Mesendoderm (in vitro differentiated cells): ENCODE results near the gene ECE1.
A peak's percentile ranks its signal among the peaks of the same experiment; 100 is the strongest.

Experiments used
- DNase-seq: peaks from one replicate; pipeline ENCODE4 v3.0.0; 2013
- H2AK5ac ChIP-seq: 2 replicates; pipeline ENCODE4 v1.6.1; 2013; ENCODE audit warnings: low read length, inconsistent platforms
- H2BK120ac ChIP-seq: 2 replicates; pipeline ENCODE4 v1.6.1; 2013; ENCODE audit warnings: low read depth, mild to moderate bottlenecking, low read length, moderate library complexity, mixed read lengths
- H2BK15ac ChIP-seq: replicated peaks from 2 replicates; pipeline ENCODE4 v1.6.1; 2013; ENCODE audit warnings: low read depth, mild to moderate bottlenecking, moderate library complexity
- H2BK5ac ChIP-seq: 2 replicates; pipeline ENCODE4 v1.6.1; 2013; ENCODE audit warnings: low read length, inconsistent platforms
- H3K18ac ChIP-seq: 2 replicates; pipeline ENCODE4 v1.6.1; 2013; ENCODE audit warnings: mild to moderate bottlenecking, low read length, mixed read lengths
- H3K23ac ChIP-seq: one replicate; pipeline ENCODE4 v1.6.1; 2013; ENCODE audit warnings: low read length
- H3K27ac ChIP-seq: 2 replicates; pipeline ENCODE4 v1.5.1; 2013; ENCODE audit warnings: low read depth, mild to moderate bottlenecking, inconsistent platforms, low read length, moderate library complexity
- H3K27me3 ChIP-seq: 2 replicates; pipeline ENCODE4 v1.6.1; 2013; ENCODE audit warnings: low read length, control low read depth, mild to moderate bottlenecking, inconsistent platforms; ENCODE audit not compliant: insufficient read depth, poor library complexity
- H3K36me3 ChIP-seq: 2 replicates; pipeline ENCODE4 v1.6.1; 2013; ENCODE audit warnings: low read length, inconsistent platforms; ENCODE audit not compliant: control insufficient read depth, insufficient read depth
- H3K4ac ChIP-seq: one replicate; pipeline ENCODE4 v1.6.1; 2013; ENCODE audit warnings: low read depth, mild to moderate bottlenecking, low read length, moderate library complexity
- H3K4me1 ChIP-seq: 2 replicates; pipeline ENCODE4 v1.6.1; 2013; ENCODE audit warnings: low read depth, low read length, inconsistent platforms; ENCODE audit not compliant: control insufficient read depth
- H3K4me2 ChIP-seq: 2 replicates; pipeline ENCODE4 v1.6.1; 2013; ENCODE audit warnings: low read length
- H3K4me3 ChIP-seq: 2 replicates; pipeline ENCODE4 v1.5.1; 2013; ENCODE audit warnings: mild to moderate bottlenecking, low read length
- H3K56ac ChIP-seq: one replicate; pipeline ENCODE4 v1.6.1; 2013; ENCODE audit warnings: low read length
- H3K79me1 ChIP-seq: 2 replicates; pipeline ENCODE4 v1.6.1; 2013; ENCODE audit warnings: low read length, inconsistent platforms
- H3K79me2 ChIP-seq: 2 replicates; pipeline ENCODE4 v1.6.1; 2013; ENCODE audit warnings: mild to moderate bottlenecking, low read length; ENCODE audit not compliant: control insufficient read depth, insufficient read depth
- H3K9ac ChIP-seq: 2 replicates; pipeline ENCODE4 v1.6.1; 2013; ENCODE audit warnings: low read length, inconsistent platforms
- H4K5ac ChIP-seq: one replicate; pipeline ENCODE4 v1.6.1; 2013; ENCODE audit warnings: low read length
- H4K8ac ChIP-seq: one replicate; pipeline ENCODE4 v1.6.1; 2013; ENCODE audit warnings: low read depth, mild to moderate bottlenecking, control low read depth, low read length, moderate library complexity
- WGBS: extraction: QIAGEN DNeasy Blood & Tissue Kit; methylation state at CpG from one replicate; pipeline ENCODE4 v1.1.7; 2013; ENCODE audit warnings: low lambda C conversion rate, missing lambda C conversion rate; ENCODE audit not compliant: insufficient coverage; ENCODE audit errors: extremely low coverage; 5-methylcytosine and 5-hydroxymethylcytosine counted together

Gene ECE1

GRCh38 chr1:21322681-21323016 lies 32.4 kb upstream of the ECE1 start:
- no peaks in the 10 kb centered on the region for H3K27me3 ChIP-seq
- peaks cover 11% of the 10 kb centered on the region for H3K79me1 ChIP-seq
- no peak overlapping the region for H3K23ac ChIP-seq
- peak overlapping the region; percentile 15 for H3K18ac ChIP-seq
- H2BK5ac ChIP-seq = peak overlapping the region; percentile 81
- H3K4me3 ChIP-seq = no peak overlapping the region
- no peak overlapping the region for H3K4me2 ChIP-seq
- no peak overlapping the region for H3K4ac ChIP-seq
- H2BK120ac ChIP-seq = peak overlapping the region; percentile 5
- H4K8ac ChIP-seq = no peak overlapping the region
- no CpG with 5 or more reads among the region's 6 CpGs for WGBS
- no peak for DNase-seq
- H3K9ac ChIP-seq = peak overlapping the region; percentile 42
- H3K36me3 ChIP-seq = no peaks in the 10 kb centered on the region
- no peak overlapping the region for H2BK15ac ChIP-seq
- H4K5ac ChIP-seq = peak overlapping the region; percentile 61
- peak overlapping the region; percentile 97 for H2AK5ac ChIP-seq
- no peaks in the 10 kb centered on the region for H3K79me2 ChIP-seq
- peaks cover 45% of the 10 kb centered on the region for H3K4me1 ChIP-seq
- H3K27ac ChIP-seq = peak overlapping the region; percentile 71
- peak overlapping the region; percentile 78 for H3K56ac ChIP-seq

DNA sequence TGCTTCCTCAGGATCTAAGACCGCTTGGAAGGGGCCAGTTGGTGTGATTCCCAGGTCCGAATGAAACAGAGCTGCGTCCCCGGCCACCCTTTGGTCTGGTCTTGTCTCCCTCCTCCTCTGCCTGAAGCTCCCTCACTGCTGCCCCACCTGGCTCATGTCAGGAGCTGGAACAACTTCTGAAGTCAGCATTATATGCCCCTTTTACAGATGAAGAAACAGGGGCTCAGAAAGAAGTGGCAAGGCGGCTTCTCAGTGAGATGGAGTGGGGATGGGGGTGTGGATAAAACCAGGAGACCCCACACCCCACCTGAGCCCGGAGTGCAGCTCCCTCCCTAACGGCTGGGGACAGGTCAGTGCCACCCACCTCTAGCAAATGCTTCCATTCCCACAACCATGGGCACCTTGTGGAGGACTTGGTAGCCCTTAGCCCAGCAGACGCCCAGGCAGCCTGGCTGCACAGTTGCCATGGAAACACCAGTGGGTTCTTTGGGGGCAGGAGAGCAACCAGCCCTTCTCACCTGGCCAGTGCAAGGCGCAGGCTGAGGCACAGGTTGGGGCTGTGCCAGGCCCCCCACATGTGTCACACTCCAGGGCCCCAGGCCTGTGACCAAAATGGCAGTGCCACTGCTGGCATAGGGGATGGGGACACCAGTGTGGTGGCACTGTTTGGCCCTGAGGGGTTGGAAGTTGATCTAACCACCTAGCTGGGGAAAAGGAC lies 31.9 kb upstream of the ECE1 start:
- H3K79me1 ChIP-seq = peaks cover 9% of the 10 kb centered on the region
- H4K8ac ChIP-seq = no peak overlapping the region
- no peaks in the 10 kb centered on the region for H3K27me3 ChIP-seq
- WGBS = no CpG with 5 or more reads among the region's 9 CpGs
- peak overlapping the region; percentile 78 for H3K56ac ChIP-seq
- H3K4me2 ChIP-seq = no peak overlapping the region
- peaks cover 45% of the 10 kb centered on the region for H3K4me1 ChIP-seq
- no peak overlapping the region for H4K5ac ChIP-seq
- no peaks in the 10 kb centered on the region for H3K36me3 ChIP-seq
- peak overlapping the region; percentile 97 for H2AK5ac ChIP-seq
- H2BK5ac ChIP-seq = peak overlapping the region; percentile 81
- peak overlapping the region; percentile 15 for H3K18ac ChIP-seq
- H3K27ac ChIP-seq = peak overlapping the region; percentile 71
- peak overlapping the region; percentile 4 for H3K4ac ChIP-seq
- H3K9ac ChIP-seq = peak overlapping the region; percentile 31
- H2BK120ac ChIP-seq = peak overlapping the region; percentile 5
- H3K79me2 ChIP-seq = no peaks in the 10 kb centered on the region
- H2BK15ac ChIP-seq = no peak overlapping the region
- peak overlapping the region; percentile 96 for H3K23ac ChIP-seq
- no peak overlapping the region for H3K4me3 ChIP-seq
- peak; percentile 77 for DNase-seq

DNA sequence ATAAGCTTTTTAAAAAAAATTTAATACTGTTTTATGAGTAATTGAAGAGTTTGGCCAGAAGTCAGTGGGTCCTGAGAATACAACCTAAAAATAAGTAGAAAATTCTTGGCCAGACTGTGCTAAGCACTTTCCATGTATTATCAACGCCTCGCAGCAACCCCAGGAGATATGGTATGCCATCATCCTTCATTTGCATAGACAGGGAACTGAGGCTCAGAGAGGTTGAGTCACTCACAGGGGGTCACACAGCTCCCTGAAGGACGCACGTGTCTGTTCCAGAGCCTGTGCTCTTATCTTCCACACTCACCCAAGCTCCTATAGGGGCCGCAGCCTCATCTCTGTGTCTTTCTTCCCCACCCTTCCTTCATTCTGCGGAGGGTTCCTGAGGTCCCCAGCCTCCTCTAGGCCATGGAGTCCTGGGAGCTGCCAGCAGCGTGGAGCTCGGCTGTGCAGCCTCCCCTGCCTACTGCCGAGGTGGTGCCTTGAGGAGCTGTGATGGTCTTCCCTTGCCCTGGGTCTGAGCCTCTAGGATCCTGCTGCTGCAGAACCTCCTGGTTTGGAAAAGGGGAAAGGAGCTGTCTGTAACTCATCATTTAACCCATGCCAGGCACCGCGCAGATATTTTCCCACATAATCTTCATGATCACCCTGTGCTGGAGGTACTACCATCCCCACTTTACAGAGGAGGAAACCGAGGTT lies 30.3 kb upstream of the ECE1 start:
- no CpG with 5 or more reads among the region's 12 CpGs for WGBS
- H2BK5ac ChIP-seq = peak overlapping the region; percentile 99
- peak overlapping the region; percentile 81 for H2AK5ac ChIP-seq
- H3K27me3 ChIP-seq = no peaks in the 10 kb centered on the region
- H2BK120ac ChIP-seq = no peak overlapping the region
- no peak overlapping the region for H4K5ac ChIP-seq
- no peaks in the 10 kb centered on the region for H3K79me2 ChIP-seq
- H3K79me1 ChIP-seq = peaks cover 7% of the 10 kb centered on the region
- H3K56ac ChIP-seq = peak overlapping the region; percentile 87
- H3K27ac ChIP-seq = peak overlapping the region; percentile 69
- peak overlapping the region; percentile 95 for H3K23ac ChIP-seq
- peak overlapping the region; percentile 22 for H3K4me2 ChIP-seq
- H3K36me3 ChIP-seq = no peaks in the 10 kb centered on the region
- no peak overlapping the region for H2BK15ac ChIP-seq
- DNase-seq = no peak
- H3K9ac ChIP-seq = peak overlapping the region; percentile 52
- peak overlapping the region; percentile 1 for H3K4ac ChIP-seq
- H3K4me1 ChIP-seq = peaks cover 40% of the 10 kb centered on the region
- no peak overlapping the region for H3K4me3 ChIP-seq
- no peak overlapping the region for H4K8ac ChIP-seq
- peak overlapping the region; percentile 1 for H3K18ac ChIP-seq

DNA sequence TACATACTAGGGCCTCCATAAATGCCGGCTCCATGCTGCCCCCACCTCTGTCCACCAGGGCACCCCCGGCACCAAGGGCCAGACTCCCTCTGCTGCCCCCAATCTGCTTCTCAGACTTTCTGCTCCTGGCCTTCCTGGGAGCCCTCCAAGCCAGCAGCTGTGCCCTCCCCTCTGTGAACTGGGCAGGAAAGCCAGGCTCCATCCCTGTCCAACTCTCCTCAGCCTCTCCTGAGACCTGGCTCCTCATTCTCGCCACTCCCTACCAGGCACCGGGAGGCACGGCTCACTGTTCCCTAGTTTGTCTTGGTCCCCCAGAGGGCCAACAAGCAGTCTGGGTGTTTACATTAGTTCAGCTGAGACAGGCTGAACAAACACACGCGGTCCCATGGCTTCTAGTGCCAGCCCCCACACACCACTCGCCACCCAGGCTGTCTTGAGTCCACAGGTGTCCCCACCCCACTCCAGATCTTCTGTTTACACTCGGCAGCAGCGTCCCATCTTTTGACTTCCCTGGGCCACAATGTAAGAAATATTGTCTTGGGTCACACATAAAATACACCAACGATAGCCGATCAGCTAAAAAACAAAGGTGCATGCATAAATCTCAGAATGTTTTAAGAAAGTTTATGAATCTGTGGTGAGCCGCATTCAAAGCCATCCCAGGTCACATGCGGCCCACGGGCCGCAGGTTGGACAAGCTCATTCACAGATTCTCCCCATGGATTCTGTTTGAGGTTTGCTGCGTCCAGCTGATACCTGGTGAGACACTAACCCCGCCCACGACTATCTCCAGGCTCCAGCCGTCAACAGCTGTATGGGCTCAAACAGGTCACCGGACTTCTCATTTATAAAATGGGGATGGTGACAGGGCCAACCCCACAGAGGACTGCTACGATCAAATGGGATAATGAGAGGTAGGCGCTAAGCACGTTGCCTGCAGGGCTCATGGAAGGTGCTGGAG lies 29.5 kb upstream of the ECE1 start:
- Histone ChIP-seq H3K4ac (no peak overlapping the region), H3K4me1 (peaks cover 37% of the 10 kb centered on the region), H3K4me2 (no peak overlapping the region), H2BK120ac (no peak overlapping the region), H3K79me2 (no peaks in the 10 kb centered on the region), H3K27me3 (no peaks in the 10 kb centered on the region), H2BK15ac (no peak overlapping the region), H3K79me1 (peaks cover 7% of the 10 kb centered on the region), H3K23ac (no peak overlapping the region), H3K18ac (peak overlapping the region; percentile 2), H3K56ac (peak overlapping the region; percentile 65), H3K27ac (no peak overlapping the region), H4K5ac (no peak overlapping the region), H3K9ac (peak overlapping the region; percentile 9), H2BK5ac (peak overlapping the region; percentile 5), H3K36me3 (no peaks in the 10 kb centered on the region), H4K8ac (no peak overlapping the region), H3K4me3 (no peak overlapping the region), H2AK5ac (peak overlapping the region; percentile 44)
- no peak for DNase-seq
- WGBS = no CpG with 5 or more reads among the region's 24 CpGs

DNA sequence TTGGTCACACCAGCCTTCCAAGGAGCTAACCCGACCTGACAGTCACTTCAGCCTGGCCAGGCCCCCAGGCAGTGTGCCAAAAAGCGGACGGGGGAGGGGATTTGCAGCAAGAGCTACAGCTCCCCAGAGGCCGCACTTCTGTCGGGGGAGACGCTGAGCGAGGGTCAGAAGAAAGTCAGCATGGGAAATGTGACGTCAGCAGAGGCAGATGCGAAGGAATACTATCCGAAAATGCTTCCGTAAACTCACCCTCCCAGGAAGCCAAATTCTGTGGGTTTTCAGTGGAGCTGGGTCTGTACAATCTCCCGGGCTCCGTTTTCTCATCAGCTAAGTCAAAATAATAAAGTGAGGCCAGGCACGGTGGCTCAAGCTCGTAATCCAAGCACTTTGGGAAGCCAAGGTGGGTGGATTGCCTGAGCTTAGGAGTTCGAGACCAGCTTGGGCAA lies 28.5 kb upstream of the ECE1 start:
- H3K27me3 ChIP-seq = no peaks in the 10 kb centered on the region
- H3K18ac ChIP-seq = no peak overlapping the region
- peak overlapping the region; percentile 37 for H3K23ac ChIP-seq
- no peak overlapping the region for H4K8ac ChIP-seq
- DNase-seq = peak; percentile 71
- H3K56ac ChIP-seq = peak overlapping the region; percentile 27
- H3K27ac ChIP-seq = no peak overlapping the region
- H2AK5ac ChIP-seq = no peak overlapping the region
- no peak overlapping the region for H4K5ac ChIP-seq
- H3K9ac ChIP-seq = peak overlapping the region; percentile 37
- H2BK15ac ChIP-seq = no peak overlapping the region
- no peak overlapping the region for H3K4ac ChIP-seq
- no CpG with 5 or more reads among the region's 16 CpGs for WGBS
- H3K36me3 ChIP-seq = no peaks in the 10 kb centered on the region
- H3K4me3 ChIP-seq = no peak overlapping the region
- no peak overlapping the region for H2BK120ac ChIP-seq
- H2BK5ac ChIP-seq = peak overlapping the region; percentile 17
- H3K4me1 ChIP-seq = peaks cover 35% of the 10 kb centered on the region
- no peaks in the 10 kb centered on the region for H3K79me2 ChIP-seq
- no peak overlapping the region for H3K4me2 ChIP-seq
- peaks cover 7% of the 10 kb centered on the region for H3K79me1 ChIP-seq
